Measurements from ENCODE around the gene CCDC169.

The CCDC169 gene

DNA sequence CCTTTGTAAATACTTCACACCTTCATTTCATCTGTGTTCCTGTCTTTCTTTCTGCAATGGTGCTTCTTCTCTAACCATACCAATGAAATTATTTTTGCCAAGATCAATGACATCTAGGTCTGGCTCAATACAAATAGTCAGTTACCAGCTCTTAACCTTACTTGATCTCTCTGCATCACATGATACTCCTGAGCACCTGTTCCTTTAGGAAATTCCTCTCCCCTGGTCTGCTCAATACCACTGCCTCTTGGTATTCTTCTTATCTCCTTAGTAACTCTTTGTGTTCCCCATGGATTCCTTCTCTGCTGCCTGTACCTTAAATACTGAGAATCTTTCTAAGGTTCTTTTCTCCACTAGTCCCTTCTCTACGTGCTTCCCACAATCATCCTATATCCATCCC, 109.2 kb downstream of the CCDC169 start:
- Histone ChIP-seq H3K9me2 (replicated peaks; ENCODE audit: low read depth, low read length) (no peaks in the 10 kb centered on the region), H4K20me1 (ENCODE audit: insufficient read depth, low read length, poor library complexity, severe bottlenecking) (no peaks in the 10 kb centered on the region), H3K9me3 (ENCODE audit: insufficient read depth, low read depth, low read length) (no peaks in the 10 kb centered on the region), H3K4me1 (ENCODE audit: insufficient read depth, low read length, poor library complexity, severe bottlenecking) (no peaks in the 10 kb centered on the region), H3K9ac (ENCODE audit: low read depth, low read length, poor library complexity, severe bottlenecking) (no peak overlapping the region), H3K27me3 (ENCODE audit: insufficient read depth, low read length, poor library complexity, severe bottlenecking) (no peaks in the 10 kb centered on the region), H3F3A (ENCODE audit: low read depth) (no peaks in the 10 kb centered on the region), H3K4me2 (ENCODE audit: low read depth, low read length, poor library complexity, severe bottlenecking) (no peak overlapping the region), H3K4me3 (ENCODE audit: low read length, poor library complexity, severe bottlenecking) (no peak overlapping the region), H3K36me3 (ENCODE audit: insufficient read depth, low read length) (no peaks in the 10 kb centered on the region), H3K79me2 (ENCODE audit: insufficient read depth, low read length) (no peaks in the 10 kb centered on the region), H2AFZ (ENCODE audit: low read length) (no peak overlapping the region)
- no peak for TF ChIP-seq EZH2phosphoT487 (IDR thresholded peaks at IDR 0.05; ENCODE audit: borderline replicate concordance)
- TF ChIP-seq, protein P1, sequence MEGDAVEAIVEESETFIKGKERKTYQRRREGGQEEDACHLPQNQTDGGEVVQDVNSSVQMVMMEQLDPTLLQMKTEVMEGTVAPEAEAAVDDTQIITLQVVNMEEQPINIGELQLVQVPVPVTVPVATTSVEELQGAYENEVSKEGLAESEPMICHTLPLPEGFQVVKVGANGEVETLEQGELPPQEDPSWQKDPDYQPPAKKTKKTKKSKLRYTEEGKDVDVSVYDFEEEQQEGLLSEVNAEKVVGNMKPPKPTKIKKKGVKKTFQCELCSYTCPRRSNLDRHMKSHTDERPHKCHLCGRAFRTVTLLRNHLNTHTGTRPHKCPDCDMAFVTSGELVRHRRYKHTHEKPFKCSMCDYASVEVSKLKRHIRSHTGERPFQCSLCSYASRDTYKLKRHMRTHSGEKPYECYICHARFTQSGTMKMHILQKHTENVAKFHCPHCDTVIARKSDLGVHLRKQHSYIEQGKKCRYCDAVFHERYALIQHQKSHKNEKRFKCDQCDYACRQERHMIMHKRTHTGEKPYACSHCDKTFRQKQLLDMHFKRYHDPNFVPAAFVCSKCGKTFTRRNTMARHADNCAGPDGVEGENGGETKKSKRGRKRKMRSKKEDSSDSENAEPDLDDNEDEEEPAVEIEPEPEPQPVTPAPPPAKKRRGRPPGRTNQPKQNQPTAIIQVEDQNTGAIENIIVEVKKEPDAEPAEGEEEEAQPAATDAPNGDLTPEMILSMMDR (conservative IDR thresholded peaks at IDR 0.05; ENCODE audit: low read length): no peak

DNA sequence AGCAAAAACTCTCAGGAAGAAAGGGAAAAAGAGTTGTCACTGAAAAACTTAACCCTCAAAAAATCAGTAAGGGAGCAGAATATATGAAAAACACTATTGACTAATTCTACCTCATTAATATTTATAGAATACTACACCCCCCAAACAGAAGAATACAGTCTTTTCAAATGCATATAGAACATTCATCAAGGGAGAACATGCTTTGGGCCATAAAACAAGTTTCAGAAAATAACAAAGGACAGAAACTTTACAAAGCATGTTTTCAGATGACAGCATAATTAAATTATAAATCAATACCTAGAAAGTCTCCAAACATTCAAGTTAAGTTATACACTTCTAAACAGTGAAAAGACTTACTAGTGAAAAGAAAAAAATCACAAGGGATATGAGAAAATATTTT, 113.7 kb downstream of the CCDC169 start:
- no peaks in the 10 kb centered on the region for H4K20me1 ChIP-seq (ENCODE audit: insufficient read depth, low read length, poor library complexity, severe bottlenecking)
- no peak overlapping the region for H2AFZ ChIP-seq (ENCODE audit: low read length)
- no peak for TF ChIP-seq EZH2phosphoT487 (IDR thresholded peaks at IDR 0.05; ENCODE audit: borderline replicate concordance)
- TF ChIP-seq, protein P1 (conservative IDR thresholded peaks at IDR 0.05; ENCODE audit: low read length): no peak
- H3K36me3 ChIP-seq (ENCODE audit: insufficient read depth, low read length): no peaks in the 10 kb centered on the region
- H3K9me2 ChIP-seq (replicated peaks; ENCODE audit: low read depth, low read length): no peaks in the 10 kb centered on the region
- no peaks in the 10 kb centered on the region for H3K4me1 ChIP-seq (ENCODE audit: insufficient read depth, low read length, poor library complexity, severe bottlenecking)
- no peak overlapping the region for H3K9ac ChIP-seq (ENCODE audit: low read depth, low read length, poor library complexity, severe bottlenecking)
- H3K4me3 ChIP-seq (ENCODE audit: low read length, poor library complexity, severe bottlenecking): no peak overlapping the region
- no peaks in the 10 kb centered on the region for H3F3A ChIP-seq (ENCODE audit: low read depth)
- H3K79me2 ChIP-seq (ENCODE audit: insufficient read depth, low read length): no peaks in the 10 kb centered on the region
- H3K9me3 ChIP-seq (ENCODE audit: insufficient read depth, low read depth, low read length): no peaks in the 10 kb centered on the region
- no peak overlapping the region for H3K4me2 ChIP-seq (ENCODE audit: low read depth, low read length, poor library complexity, severe bottlenecking)
- H3K27me3 ChIP-seq (ENCODE audit: insufficient read depth, low read length, poor library complexity, severe bottlenecking): no peaks in the 10 kb centered on the region

All from Loucy (cell line).